ENCODE results near the gene FOSL2. TPM values are rescaled to one million over a fixed set of nuclear protein-coding genes. Genes with fewer than 3 reads are reported as not detected.

The FOSL2 gene
- total RNA-seq, 2 donors from 2014 or later: 54.0 to 116 TPM

DNA sequence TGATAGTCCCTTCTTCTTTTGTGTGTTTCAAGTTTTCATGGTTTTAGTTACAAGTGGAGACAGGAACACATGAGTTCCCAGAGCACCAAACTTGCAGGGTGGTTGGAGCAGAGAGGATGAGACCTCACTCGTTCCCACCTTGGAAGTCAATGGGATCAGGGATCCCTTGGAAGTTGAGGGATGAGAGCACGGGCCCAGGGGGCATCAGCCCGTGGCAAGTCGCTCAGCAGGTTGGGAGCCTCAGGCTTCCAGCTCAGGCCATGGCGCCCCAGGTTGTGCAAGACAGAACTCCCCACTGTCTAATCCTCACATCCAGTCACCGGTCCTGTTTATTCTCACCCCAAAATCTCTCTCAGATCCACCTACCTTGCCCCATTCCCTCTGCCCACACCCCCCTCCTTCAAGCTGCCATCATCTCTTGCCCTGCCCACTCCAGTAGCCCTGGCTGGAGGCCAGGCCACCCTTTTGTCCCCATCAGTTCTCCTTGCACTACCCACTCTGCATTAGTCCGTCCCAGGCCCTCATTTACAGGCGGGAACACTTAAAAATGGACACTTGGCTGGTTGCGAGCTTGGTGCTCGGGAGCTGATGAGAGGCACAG, 37.6 kb upstream of the FOSL2 start:
- no peak overlapping the region for H3K4me3 ChIP-seq
- DNase-seq (ENCODE audit: low spot score): no peak
- no peaks in the 10 kb centered on the region for H3K27me3 ChIP-seq
- H3K36me3 ChIP-seq: no peaks in the 10 kb centered on the region
- H3K9me3 ChIP-seq: no peaks in the 10 kb centered on the region
- TF ChIP-seq, protein P1, sequence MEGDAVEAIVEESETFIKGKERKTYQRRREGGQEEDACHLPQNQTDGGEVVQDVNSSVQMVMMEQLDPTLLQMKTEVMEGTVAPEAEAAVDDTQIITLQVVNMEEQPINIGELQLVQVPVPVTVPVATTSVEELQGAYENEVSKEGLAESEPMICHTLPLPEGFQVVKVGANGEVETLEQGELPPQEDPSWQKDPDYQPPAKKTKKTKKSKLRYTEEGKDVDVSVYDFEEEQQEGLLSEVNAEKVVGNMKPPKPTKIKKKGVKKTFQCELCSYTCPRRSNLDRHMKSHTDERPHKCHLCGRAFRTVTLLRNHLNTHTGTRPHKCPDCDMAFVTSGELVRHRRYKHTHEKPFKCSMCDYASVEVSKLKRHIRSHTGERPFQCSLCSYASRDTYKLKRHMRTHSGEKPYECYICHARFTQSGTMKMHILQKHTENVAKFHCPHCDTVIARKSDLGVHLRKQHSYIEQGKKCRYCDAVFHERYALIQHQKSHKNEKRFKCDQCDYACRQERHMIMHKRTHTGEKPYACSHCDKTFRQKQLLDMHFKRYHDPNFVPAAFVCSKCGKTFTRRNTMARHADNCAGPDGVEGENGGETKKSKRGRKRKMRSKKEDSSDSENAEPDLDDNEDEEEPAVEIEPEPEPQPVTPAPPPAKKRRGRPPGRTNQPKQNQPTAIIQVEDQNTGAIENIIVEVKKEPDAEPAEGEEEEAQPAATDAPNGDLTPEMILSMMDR (IDR thresholded peaks at IDR 0.05): no peak
- peaks cover 0 to 23% of the 10 kb centered on the region in 2 donors for H3K4me1 ChIP-seq
- peak overlapping the region; percentile 89 to 90 for H3K27ac ChIP-seq

DNA sequence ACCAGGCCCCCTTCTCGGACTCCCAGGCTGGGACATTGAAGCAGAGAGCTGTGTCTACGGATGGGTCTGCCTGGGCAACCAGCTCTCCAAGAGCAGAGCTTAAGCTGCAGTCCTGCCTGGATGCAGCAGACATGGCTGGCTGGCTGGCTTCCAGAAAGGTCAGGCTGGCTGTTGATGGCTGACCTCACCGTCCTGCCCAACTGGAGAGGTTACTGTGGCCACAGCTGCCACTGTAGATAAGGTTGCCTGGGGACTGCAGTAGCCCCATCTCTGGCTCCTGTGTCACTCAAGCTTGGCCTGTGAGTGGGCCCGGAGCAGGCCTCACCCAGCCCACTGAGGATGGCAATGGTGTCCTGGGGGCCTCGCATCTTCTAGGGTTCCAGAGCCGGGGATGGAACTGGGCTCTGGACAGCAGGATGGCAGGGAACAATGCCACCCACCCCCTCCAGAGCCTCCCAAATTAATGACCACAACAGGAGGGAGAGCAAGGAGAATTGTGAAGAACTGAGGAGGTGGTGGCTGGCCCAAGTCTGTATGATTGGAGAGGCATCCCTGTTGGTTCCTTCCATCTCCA, 37.0 kb upstream of the FOSL2 start:
- H3K27ac ChIP-seq: peak overlapping the region; percentile 89 to 90
- no peaks in the 10 kb centered on the region for H3K36me3 ChIP-seq
- peaks cover 0 to 29% of the 10 kb centered on the region in 2 donors for H3K4me1 ChIP-seq
- DNase-seq (ENCODE audit: low spot score): no peak
- no peak overlapping the region for H3K4me3 ChIP-seq
- TF ChIP-seq, protein P1 (IDR thresholded peaks at IDR 0.05): no peak
- H3K27me3 ChIP-seq: no peaks in the 10 kb centered on the region
- no peaks in the 10 kb centered on the region for H3K9me3 ChIP-seq

DNA sequence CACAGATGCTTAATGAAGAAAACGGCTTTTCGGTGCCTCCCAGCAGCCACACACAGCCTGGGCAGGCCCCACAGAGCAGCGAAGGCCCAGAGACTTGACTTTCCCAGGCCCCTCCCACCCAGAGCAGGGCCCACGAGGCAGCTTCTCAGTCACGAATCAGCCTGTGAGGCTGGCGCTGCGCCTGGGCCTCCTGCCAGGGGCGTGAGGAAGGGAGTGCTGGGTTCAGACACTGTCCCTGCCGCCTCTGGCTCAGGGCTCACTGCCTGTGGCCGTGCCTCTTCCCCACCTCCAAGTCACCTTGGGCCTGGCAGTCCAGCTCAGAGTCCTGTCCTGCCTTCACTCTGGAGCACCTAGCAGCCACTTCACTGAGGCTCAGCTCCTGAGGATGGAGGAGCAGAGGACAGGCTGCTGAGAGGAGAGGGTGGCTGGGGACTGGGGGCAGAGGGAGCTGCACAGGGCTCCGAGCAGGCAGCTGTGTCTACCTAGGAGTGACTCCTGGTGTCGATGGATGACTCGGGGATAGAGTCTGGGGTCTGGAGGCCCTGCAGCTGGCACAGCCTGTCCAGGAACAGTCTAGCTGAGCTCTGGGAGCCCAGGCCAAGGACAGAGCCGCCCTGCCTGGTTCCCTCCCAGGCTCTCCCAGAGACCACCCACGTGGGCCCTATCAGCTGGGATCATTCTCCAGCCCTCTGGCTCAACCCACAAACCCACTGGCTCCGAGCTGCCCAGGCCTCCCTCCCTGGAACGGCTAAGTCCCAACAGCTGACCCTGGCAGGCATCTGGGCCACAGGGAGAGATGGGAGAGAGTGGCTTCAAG, 36.4 kb upstream of the FOSL2 start:
- H3K27me3 ChIP-seq: no peaks in the 10 kb centered on the region
- H3K36me3 ChIP-seq: no peaks in the 10 kb centered on the region
- peak overlapping the region; percentile 89 to 90 for H3K27ac ChIP-seq
- H3K4me3 ChIP-seq: no peak overlapping the region
- no peaks in the 10 kb centered on the region for H3K9me3 ChIP-seq
- TF ChIP-seq, protein P1 (IDR thresholded peaks at IDR 0.05): no peak
- DNase-seq (ENCODE audit: low spot score): peak; percentile 93
- peaks cover 0 to 29% of the 10 kb centered on the region in 2 donors for H3K4me1 ChIP-seq

DNA sequence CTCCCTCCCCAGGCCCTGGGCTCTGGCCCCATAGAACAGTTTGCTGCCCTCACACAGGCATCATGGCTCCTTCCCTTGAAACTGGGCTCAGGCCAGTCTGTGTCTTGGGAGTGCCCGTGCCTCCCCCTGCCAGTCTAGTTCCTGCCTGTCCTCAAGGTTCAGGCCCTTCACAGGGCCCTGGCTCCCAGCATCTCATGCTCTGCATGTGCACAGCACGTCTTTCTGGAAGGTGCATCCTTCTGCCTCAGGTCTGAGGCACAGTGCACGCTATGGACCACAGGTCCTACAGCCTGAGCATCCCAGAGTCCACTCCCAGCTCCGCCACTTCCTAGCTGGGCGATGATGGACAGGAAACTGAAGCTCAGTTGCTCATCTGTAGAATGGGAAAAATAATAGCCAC, 35.6 kb upstream of the FOSL2 start:
- Histone ChIP-seq H3K27me3 (no peaks in the 10 kb centered on the region), H3K4me1 (peaks cover 0 to 29% of the 10 kb centered on the region in 2 donors), H3K36me3 (no peaks in the 10 kb centered on the region), H3K4me3 (no peak overlapping the region), H3K9me3 (no peaks in the 10 kb centered on the region), H3K27ac (peak overlapping the region; percentile 89 to 90)
- TF ChIP-seq, protein P1 (IDR thresholded peaks at IDR 0.05): no peak
- no peak for DNase-seq (ENCODE audit: low spot score)

DNA sequence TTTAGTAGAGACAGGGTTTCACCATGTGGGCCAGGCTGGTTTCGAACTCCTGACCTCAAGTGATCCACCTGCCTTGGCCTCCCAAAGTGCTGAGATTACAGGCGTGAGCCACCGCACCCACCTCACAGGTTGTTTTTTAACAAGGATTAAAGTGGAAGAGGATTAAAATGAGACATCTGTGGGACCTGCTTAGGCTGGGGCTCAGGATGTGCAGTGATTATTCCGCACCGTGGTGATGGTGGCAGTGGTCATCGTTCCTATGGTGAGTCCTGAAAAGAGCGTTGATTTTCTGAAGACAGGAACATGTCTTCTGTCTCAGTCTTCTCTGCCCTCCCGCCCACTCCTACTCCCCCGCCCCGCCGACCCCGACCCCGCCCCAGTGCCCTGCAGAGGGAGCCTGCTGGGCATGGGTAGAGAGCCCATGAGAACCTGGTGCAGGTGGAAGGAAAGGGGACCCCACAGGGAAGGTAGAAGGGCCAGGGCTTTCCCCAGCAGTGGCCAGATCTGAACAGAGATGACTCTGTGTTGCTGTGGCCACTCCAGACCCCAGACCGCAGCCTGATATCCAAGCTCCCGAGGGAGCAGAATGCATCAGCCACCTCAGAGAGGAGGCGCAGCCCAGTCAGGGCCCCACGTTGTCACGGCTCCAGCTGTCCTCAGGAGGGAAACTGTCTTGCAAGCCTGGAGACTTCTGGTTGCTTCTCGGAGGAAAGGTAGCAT, 34.5 kb upstream of the FOSL2 start:
- no peaks in the 10 kb centered on the region for H3K9me3 ChIP-seq
- H3K36me3 ChIP-seq: no peaks in the 10 kb centered on the region
- no peak overlapping the region for H3K4me3 ChIP-seq
- no peak for DNase-seq (ENCODE audit: low spot score)
- TF ChIP-seq, protein P1 (IDR thresholded peaks at IDR 0.05): no peak
- no peaks in the 10 kb centered on the region for H3K27me3 ChIP-seq
- H3K4me1 ChIP-seq: peaks cover 0 to 29% of the 10 kb centered on the region in 2 donors
- no peak overlapping the region for H3K27ac ChIP-seq

All from right atrium auricular region (tissue), 2 donors.